K562 (cell line): Measurements from ENCODE around the gene FOXA3. TPM values are rescaled to one million over a fixed set of nuclear protein-coding genes. Genes with fewer than 3 reads are reported as not detected.

ENCODE experiments used
- MIER1 ChIP-seq: fragments of 450-650 bp; IDR thresholded peaks from 2 replicates; pipeline ENCODE4 v1.6.1; 2016; ENCODE audit warnings: antibody characterized with exemption, mild to moderate bottlenecking, low read depth
- PCBP1 ChIP-seq: fragments of 200-400 bp; formaldehyde crosslinking; IDR thresholded peaks from 2 replicates; pipeline ENCODE4 v1.6.1; 2018; ENCODE audit warnings: mild to moderate bottlenecking, low read depth, low read length; ENCODE audit not compliant: poor library complexity, severe bottlenecking
- PHF20 ChIP-seq: fragments of 450-650 bp; IDR thresholded peaks from 2 replicates; pipeline ENCODE4 v1.6.1; 2018; ENCODE audit not compliant: partially characterized antibody
- PHF21A ChIP-seq: fragments of 450-650 bp; IDR thresholded peaks from 2 replicates; pipeline ENCODE4 v1.6.1; 2017; ENCODE audit warnings: low read depth, borderline replicate concordance
- POLR2H ChIP-seq: IDR thresholded peaks from 2 replicates; pipeline ENCODE4 v1.6.1; 2016; ENCODE audit warnings: missing genetic modification characterization, low read depth, mild to moderate bottlenecking, control low read depth, missing compliant biosample characterization, moderate library complexity
- RBM17 ChIP-seq: fragments of 200-400 bp; formaldehyde crosslinking; IDR thresholded peaks from 2 replicates; pipeline ENCODE4 v1.6.1; 2017; ENCODE audit warnings: low read depth, mild to moderate bottlenecking, low read length, borderline replicate concordance
- SAP30 ChIP-seq: fragments of 200-600 bp; sonication (generic); IDR thresholded peaks from 2 replicates; pipeline ENCODE4 v1.6.1; 2012; ENCODE audit warnings: borderline replicate concordance, low read depth, mild to moderate bottlenecking, moderate library complexity, low read length, control low read depth, inconsistent platforms; ENCODE audit not compliant: insufficient read depth, poor library complexity, severe bottlenecking
- STAT5B ChIP-seq: fragments of 250-450 bp; sonication (Bioruptor Pico); IDR thresholded peaks from 2 replicates; pipeline ENCODE4 v1.8.0; 2021; ENCODE audit warnings: mild to moderate bottlenecking, inconsistent platforms
- ZBTB8A ChIP-seq: fragments of 450-650 bp; IDR thresholded peaks from 2 replicates; pipeline ENCODE4 v1.6.1; 2018; ENCODE audit warnings: mild to moderate bottlenecking, moderate library complexity; ENCODE audit not compliant: partially characterized antibody
- ZNF184 ChIP-seq: sonication (generic); formaldehyde crosslinking; IDR thresholded peaks from 2 replicates; pipeline ENCODE4 v1.5.0; 2020; ENCODE audit warnings: missing genetic modification reagents
- polyA plus RNA-seq, 8 experiments: library from polyadenylated mRNA; depleted of rRNA in 4 of 8; stranded (reverse) in 5 of 8; unstranded in 3 of 8; fragments of >200 nt; fragmentation: Nextera tagmentation in 2 of 8; fragmentation: Illumina TruSeq in 1 of 8; extraction: Ambion mirVana in 2 of 8; extraction: Trizol in 1 of 8; gene quantifications; 2 replicates each; pipeline versions ENCODE4 v1.2.1 to v1.2.3, GENCODE V29; 2011 to 2014; ENCODE audit warnings: inconsistent platforms in 1 of 8, missing spikeins in 1 of 8
- total RNA-seq, 7 experiments: library from RNA; depleted of rRNA in 6 of 7; stranded (reverse); fragments of >200 nt in 6 of 7; fragmentation: Illumina TruSeq in 2 of 7; extraction: Trizol in 2 of 7; gene quantifications; 2 replicates each; pipeline versions ENCODE4 v1.2.1 to v1.2.3, GENCODE V29; 2011 to 2021; ENCODE audit warnings: low replicate concordance in 1 of 7
- TF ChIP-seq, protein P1 (sequence below): fragments of 450-650 bp; IDR thresholded peaks from 2 replicates; pipeline ENCODE4 v1.6.1; 2016; ENCODE audit warnings: low read depth
- TF ChIP-seq, protein P2 (sequence below): fragments of 450-650 bp; IDR thresholded peaks from 2 replicates; pipeline ENCODE4 v1.6.1; 2017; ENCODE audit warnings: antibody characterized with exemption
- TF ChIP-seq, protein P3 (sequence below): fragments of 250-450 bp; sonication (Bioruptor Pico); IDR thresholded peaks from 2 replicates; pipeline ENCODE4 v1.5.0; 2021
- TF ChIP-seq, protein P4 (sequence below): sonication (generic); formaldehyde crosslinking; IDR thresholded peaks from 2 replicates; pipeline ENCODE4 v1.8.0; 2023; ENCODE audit warnings: mild to moderate bottlenecking, missing genetic modification reagents

FOXA3 gene
- total and polyA plus RNA-seq, 9 of the 15 experiments (the other 6 are each of a cell fraction or from before 2014, with no cell fraction given) = 1.3 to 15.5 (median 4.7) TPM

DNA sequence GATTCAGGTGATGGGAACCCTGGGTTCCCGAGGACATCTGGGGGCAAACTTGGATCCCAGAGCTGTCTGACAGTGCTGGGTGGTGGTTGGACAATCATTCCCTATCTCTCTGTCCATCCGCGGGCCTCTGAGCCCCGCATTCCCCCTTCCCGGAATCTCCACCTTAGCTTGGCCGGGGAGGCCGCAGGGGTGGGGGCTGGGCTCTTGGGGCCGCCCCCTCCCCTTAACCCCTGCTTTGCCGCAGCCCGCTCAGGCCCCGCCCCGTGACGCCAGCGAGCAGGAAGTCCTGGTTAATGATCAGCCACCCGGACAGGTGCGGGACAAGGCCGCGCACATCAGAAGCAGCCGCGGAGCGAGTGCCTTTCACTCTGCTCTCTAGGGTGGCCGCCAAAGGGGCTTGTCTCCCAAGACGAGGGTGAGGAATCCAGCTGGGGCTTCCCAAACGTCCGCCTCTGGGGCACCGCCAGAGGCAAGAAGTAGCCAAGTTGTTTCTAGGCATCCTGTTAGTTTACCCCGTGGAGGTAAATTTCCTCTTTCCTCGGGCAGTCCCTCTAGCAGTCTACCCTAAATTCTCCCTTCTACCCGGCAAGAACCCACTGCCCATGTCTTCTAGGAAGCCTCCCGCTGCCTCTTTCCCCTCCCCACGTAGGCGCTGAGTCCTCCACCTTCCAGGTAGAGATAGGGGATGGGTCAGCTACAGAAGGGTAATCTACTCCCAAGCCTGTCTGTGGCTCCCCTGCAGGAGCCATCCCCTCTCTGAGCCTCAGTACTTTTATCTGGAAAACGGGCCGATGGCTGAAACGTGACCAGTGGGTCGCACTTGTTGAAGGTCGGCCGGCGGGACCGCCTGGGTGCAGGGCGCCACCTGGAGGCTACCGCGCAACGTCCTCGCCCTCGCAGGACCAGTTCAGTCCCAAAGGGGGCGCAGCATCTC lies 18.8 kb downstream of the FOXA3 start (continued):
- TF ChIP-seq, protein P1, sequence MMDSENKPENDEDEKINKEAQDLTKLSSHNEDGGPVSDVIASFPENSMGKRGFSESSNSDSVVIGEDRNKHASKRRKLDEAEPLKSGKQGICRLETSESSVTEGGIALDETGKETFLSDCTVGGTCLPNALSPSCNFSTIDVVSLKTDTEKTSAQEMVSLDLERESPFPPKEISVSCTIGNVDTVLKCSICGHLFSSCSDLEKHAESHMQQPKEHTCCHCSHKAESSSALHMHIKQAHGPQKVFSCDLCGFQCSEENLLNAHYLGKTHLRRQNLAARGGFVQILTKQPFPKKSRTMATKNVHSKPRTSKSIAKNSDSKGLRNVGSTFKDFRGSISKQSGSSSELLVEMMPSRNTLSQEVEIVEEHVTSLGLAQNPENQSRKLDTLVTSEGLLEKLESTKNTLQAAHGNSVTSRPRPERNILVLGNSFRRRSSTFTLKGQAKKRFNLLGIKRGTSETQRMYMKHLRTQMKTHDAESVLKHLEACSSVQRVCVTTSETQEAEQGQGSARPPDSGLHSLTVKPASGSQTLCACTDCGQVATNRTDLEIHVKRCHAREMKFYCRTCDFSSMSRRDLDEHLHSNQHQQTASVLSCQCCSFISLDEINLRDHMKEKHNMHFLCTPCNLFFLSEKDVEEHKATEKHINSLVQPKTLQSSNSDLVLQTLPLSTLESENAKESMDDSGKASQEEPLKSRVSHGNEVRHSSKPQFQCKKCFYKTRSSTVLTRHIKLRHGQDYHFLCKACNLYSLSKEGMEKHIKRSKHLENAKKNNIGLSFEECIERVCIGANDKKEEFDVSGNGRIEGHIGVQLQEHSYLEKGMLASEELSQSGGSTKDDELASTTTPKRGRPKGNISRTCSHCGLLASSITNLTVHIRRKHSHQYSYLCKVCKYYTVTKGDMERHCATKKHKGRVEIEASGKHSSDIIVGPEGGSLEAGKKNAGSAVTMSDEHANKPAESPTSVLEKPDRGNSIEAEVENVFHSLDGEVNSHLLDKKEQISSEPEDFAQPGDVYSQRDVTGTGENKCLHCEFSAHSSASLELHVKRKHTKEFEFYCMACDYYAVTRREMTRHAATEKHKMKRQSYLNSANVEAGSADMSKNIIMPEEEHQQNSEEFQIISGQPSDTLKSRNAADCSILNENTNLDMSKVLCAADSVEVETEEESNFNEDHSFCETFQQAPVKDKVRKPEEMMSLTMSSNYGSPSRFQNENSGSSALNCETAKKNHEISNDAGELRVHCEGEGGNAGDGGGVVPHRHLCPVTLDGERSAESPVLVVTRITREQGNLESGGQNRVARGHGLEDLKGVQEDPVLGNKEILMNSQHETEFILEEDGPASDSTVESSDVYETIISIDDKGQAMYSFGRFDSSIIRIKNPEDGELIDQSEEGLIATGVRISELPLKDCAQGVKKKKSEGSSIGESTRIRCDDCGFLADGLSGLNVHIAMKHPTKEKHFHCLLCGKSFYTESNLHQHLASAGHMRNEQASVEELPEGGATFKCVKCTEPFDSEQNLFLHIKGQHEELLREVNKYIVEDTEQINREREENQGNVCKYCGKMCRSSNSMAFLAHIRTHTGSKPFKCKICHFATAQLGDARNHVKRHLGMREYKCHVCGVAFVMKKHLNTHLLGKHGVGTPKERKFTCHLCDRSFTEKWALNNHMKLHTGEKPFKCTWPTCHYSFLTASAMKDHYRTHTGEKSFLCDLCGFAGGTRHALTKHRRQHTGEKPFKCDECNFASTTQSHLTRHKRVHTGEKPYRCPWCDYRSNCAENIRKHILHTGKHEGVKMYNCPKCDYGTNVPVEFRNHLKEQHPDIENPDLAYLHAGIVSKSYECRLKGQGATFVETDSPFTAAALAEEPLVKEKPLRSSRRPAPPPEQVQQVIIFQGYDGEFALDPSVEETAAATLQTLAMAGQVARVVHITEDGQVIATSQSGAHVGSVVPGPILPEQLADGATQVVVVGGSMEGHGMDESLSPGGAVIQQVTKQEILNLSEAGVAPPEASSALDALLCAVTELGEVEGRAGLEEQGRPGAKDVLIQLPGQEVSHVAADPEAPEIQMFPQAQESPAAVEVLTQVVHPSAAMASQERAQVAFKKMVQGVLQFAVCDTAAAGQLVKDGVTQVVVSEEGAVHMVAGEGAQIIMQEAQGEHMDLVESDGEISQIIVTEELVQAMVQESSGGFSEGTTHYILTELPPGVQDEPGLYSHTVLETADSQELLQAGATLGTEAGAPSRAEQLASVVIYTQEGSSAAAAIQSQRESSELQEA = no peak
- TF ChIP-seq, protein P2, sequence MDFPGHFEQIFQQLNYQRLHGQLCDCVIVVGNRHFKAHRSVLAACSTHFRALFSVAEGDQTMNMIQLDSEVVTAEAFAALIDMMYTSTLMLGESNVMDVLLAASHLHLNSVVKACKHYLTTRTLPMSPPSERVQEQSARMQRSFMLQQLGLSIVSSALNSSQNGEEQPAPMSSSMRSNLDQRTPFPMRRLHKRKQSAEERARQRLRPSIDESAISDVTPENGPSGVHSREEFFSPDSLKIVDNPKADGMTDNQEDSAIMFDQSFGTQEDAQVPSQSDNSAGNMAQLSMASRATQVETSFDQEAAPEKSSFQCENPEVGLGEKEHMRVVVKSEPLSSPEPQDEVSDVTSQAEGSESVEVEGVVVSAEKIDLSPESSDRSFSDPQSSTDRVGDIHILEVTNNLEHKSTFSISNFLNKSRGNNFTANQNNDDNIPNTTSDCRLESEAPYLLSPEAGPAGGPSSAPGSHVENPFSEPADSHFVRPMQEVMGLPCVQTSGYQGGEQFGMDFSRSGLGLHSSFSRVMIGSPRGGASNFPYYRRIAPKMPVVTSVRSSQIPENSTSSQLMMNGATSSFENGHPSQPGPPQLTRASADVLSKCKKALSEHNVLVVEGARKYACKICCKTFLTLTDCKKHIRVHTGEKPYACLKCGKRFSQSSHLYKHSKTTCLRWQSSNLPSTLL = no peak
- TF ChIP-seq SAP30 (no peak), RBM17 (no peak), PHF20 (peak; percentile 85), MIER1 (no peak; the same call in 1 of the 2 replicates), ZNF184 (CRISPR knock-in tag) (no peak), POLR2H (no peak), PCBP1 (no peak), STAT5B (CRISPR knock-in tag) (no peak), ZBTB8A (no peak), PHF21A (peak; percentile 84; the same call in 1 of the 2 replicates)
- TF ChIP-seq, protein P3, sequence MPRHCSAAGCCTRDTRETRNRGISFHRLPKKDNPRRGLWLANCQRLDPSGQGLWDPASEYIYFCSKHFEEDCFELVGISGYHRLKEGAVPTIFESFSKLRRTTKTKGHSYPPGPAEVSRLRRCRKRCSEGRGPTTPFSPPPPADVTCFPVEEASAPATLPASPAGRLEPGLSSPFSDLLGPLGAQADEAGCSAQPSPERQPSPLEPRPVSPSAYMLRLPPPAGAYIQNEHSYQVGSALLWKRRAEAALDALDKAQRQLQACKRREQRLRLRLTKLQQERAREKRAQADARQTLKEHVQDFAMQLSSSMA (CRISPR knock-in tag) = no peak
- TF ChIP-seq, protein P4, sequence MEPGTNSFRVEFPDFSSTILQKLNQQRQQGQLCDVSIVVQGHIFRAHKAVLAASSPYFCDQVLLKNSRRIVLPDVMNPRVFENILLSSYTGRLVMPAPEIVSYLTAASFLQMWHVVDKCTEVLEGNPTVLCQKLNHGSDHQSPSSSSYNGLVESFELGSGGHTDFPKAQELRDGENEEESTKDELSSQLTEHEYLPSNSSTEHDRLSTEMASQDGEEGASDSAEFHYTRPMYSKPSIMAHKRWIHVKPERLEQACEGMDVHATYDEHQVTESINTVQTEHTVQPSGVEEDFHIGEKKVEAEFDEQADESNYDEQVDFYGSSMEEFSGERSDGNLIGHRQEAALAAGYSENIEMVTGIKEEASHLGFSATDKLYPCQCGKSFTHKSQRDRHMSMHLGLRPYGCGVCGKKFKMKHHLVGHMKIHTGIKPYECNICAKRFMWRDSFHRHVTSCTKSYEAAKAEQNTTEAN (CRISPR knock-in tag) = peak; percentile 40; the same call in 1 of the 2 replicates
